WTC11 (cell line): Measurements from ENCODE around the gene THRSP. TPM values are rescaled to one million over a fixed set of nuclear protein-coding genes. Genes with fewer than 3 reads are reported as not detected.

ENCODE experiments used
- ATAC-seq: fragments of 200-7000 bp; cut with Tn5 transposase; 2 replicates; pipeline ENCODE4 v1.10.0; 2021; ENCODE audit warnings: mild to moderate bottlenecking, moderate library complexity
- CTCF ChIA-PET: fragments of 300-600 bp; sonication (Branson Sonifier 250); formaldehyde crosslinking; loops from one replicate; lab custom pipeline; 2021; ENCODE audit warnings: antibody characterized with exemption; lab: Charles Lee
- POLR2A ChIA-PET: fragments of 350-600 bp; sonication (Branson Sonifier 250); formaldehyde crosslinking; loops from one replicate; lab custom pipeline; 2021; ENCODE audit warnings: antibody characterized with exemption; lab: Charles Lee
- DNase-seq: peaks from one replicate; pipeline ENCODE4 v3.0.0; 2021; ENCODE audit warnings: low spot score
- H3K27ac Mint-ChIP-seq: 2 replicates; pipeline ENCODE4 v1.8.0; 2021; ENCODE audit warnings: mixed read lengths
- H3K27me3 Mint-ChIP-seq: 2 replicates; pipeline ENCODE4 v1.8.0; 2021; ENCODE audit warnings: low read depth, mild to moderate bottlenecking, moderate library complexity, mixed read lengths
- H3K36me3 Mint-ChIP-seq: 2 replicates; pipeline ENCODE4 v1.8.0; 2021; ENCODE audit warnings: mixed read lengths
- H3K4me1 Mint-ChIP-seq: 2 replicates; pipeline ENCODE4 v1.8.0; 2022; ENCODE audit warnings: mixed read lengths
- H3K4me3 Mint-ChIP-seq: 2 replicates; pipeline ENCODE4 v1.8.0; 2021; ENCODE audit warnings: mild to moderate bottlenecking, moderate library complexity, mixed read lengths
- H3K9me3 Mint-ChIP-seq: 2 replicates; pipeline ENCODE4 v1.8.0; 2021; ENCODE audit warnings: mixed read lengths
- ELF4 ChIP-seq: sonication (generic); formaldehyde crosslinking; IDR thresholded peaks from 2 replicates; pipeline ENCODE4 v1.8.1; 2022; ENCODE audit warnings: low read depth, mild to moderate bottlenecking, moderate library complexity, missing genetic modification reagents
- EMX1 ChIP-seq: fragments of 250-450 bp; sonication (Bioruptor Pico); IDR thresholded peaks from 2 replicates; pipeline ENCODE4 v1.8.0; 2021; ENCODE audit warnings: mild to moderate bottlenecking
- GRHL2 ChIP-seq: fragments of 250-450 bp; sonication (Bioruptor Pico); IDR thresholded peaks from 2 replicates; pipeline ENCODE4 v1.8.0; 2022; ENCODE audit warnings: mild to moderate bottlenecking, moderate library complexity; ENCODE audit not compliant: insufficient replicate concordance, severe bottlenecking
- MYBL2 ChIP-seq: sonication (generic); formaldehyde crosslinking; IDR thresholded peaks from 2 replicates; pipeline ENCODE4 v1.8.1; 2023; ENCODE audit warnings: mild to moderate bottlenecking, moderate library complexity, missing genetic modification reagents
- NFE2L1 ChIP-seq: sonication (generic); formaldehyde crosslinking; IDR thresholded peaks from 2 replicates; pipeline ENCODE4 v1.8.1; 2023; ENCODE audit warnings: missing genetic modification reagents
- RORB ChIP-seq: fragments of 250-450 bp; sonication (Bioruptor Pico); IDR thresholded peaks from 2 replicates; pipeline ENCODE4 v1.9.0; 2021; ENCODE audit warnings: mild to moderate bottlenecking
- SP1 ChIP-seq: sonication (generic); formaldehyde crosslinking; conservative IDR thresholded peaks from 2 replicates; pipeline ENCODE4 v1.8.1; 2022; ENCODE audit warnings: missing genetic modification reagents
- TCF7 ChIP-seq: sonication (generic); formaldehyde crosslinking; IDR thresholded peaks from 2 replicates; pipeline ENCODE4 v1.8.0; 2022; ENCODE audit warnings: mild to moderate bottlenecking, low read depth, missing genetic modification reagents, moderate library complexity
- ZBTB21 ChIP-seq: sonication (generic); formaldehyde crosslinking; IDR thresholded peaks from 2 replicates; pipeline ENCODE4 v1.8.1; 2023; ENCODE audit warnings: mild to moderate bottlenecking, missing genetic modification reagents, borderline replicate concordance
- ZNF263 ChIP-seq: sonication (generic); formaldehyde crosslinking; IDR thresholded peaks from 2 replicates; pipeline ENCODE4 v1.8.1; 2022; ENCODE audit warnings: low read depth, mild to moderate bottlenecking, moderate library complexity, missing genetic modification reagents
- total RNA-seq: library from RNA; stranded (reverse); gene quantifications from 3 replicates; pipeline ENCODE4 v1.2.3, GENCODE V29; 2021
- TF ChIP-seq, protein P1 (sequence below): sonication (generic); formaldehyde crosslinking; IDR thresholded peaks from 2 replicates; pipeline ENCODE4 v1.8.0; 2022; ENCODE audit warnings: missing genetic modification reagents
- TF ChIP-seq, protein P2 (sequence below): sonication (generic); formaldehyde crosslinking; IDR thresholded peaks from 2 replicates; pipeline ENCODE4 v1.8.0; 2023; ENCODE audit warnings: missing genetic modification reagents, mild to moderate bottlenecking, borderline replicate concordance
- TF ChIP-seq, protein P3 (sequence below): fragments of 250-450 bp; sonication (Bioruptor Pico); IDR thresholded peaks from 2 replicates; pipeline ENCODE4 v1.9.0; 2021; ENCODE audit warnings: mild to moderate bottlenecking, borderline replicate concordance
- TF ChIP-seq, protein P4 (sequence below): sonication (generic); formaldehyde crosslinking; IDR thresholded peaks from 2 replicates; pipeline ENCODE4 v1.8.1; 2022; ENCODE audit warnings: missing genetic modification reagents, borderline replicate concordance
- TF ChIP-seq, protein P5 (sequence below): fragments of 250-450 bp; sonication (Bioruptor Pico); IDR thresholded peaks from 2 replicates; pipeline ENCODE4 v1.8.0; 2021; ENCODE audit warnings: mild to moderate bottlenecking
- TF ChIP-seq, protein P6 (sequence below): sonication (generic); formaldehyde crosslinking; IDR thresholded peaks from 2 replicates; pipeline ENCODE4 v1.8.0; 2023; ENCODE audit warnings: mild to moderate bottlenecking, missing genetic modification reagents
- TF ChIP-seq, protein P7 (sequence below): sonication (generic); formaldehyde crosslinking; conservative IDR thresholded peaks from 2 replicates; pipeline ENCODE4 v1.8.1; 2022; ENCODE audit warnings: mild to moderate bottlenecking, missing genetic modification reagents

The THRSP gene
- total RNA-seq, 1 experiment from 2014 or later, result not detected

DNA sequence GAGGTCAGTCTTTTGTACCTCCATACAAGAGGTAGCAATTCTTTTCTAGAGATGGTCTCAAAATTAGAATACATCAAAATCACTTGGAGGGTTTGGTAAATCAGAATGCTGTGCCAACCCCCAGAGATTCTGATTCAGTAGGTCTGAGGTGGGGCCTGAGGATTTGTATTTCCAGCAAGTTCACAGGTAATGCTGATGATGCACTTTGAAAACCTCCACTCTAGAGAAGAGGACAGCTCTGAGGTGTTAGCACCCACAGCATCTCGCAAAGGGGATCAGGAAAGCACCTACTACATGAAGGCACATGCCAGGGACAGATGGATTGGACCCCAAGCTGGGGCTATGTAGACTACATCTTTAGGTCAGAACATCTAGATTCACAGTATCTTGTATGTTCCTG lies 47.8 kb upstream of the THRSP start:
- ATAC-seq, result no peak
- no peaks in the 10 kb centered on the region; the same call in 1 of the 2 replicates for H3K27me3 Mint-ChIP-seq
- H3K4me1 Mint-ChIP-seq, result peaks cover 9% of the 10 kb centered on the region
- H3K36me3 Mint-ChIP-seq, result peaks cover 16% of the 10 kb centered on the region; the same call in 1 of the 2 replicates
- ChIA-PET POLR2A (no interaction called here), CTCF (no interaction called here)
- H3K4me3 Mint-ChIP-seq, result no peak overlapping the region
- DNase-seq, result no peak
- no peaks in the 10 kb centered on the region for H3K9me3 Mint-ChIP-seq
- TF ChIP-seq, protein P1, sequence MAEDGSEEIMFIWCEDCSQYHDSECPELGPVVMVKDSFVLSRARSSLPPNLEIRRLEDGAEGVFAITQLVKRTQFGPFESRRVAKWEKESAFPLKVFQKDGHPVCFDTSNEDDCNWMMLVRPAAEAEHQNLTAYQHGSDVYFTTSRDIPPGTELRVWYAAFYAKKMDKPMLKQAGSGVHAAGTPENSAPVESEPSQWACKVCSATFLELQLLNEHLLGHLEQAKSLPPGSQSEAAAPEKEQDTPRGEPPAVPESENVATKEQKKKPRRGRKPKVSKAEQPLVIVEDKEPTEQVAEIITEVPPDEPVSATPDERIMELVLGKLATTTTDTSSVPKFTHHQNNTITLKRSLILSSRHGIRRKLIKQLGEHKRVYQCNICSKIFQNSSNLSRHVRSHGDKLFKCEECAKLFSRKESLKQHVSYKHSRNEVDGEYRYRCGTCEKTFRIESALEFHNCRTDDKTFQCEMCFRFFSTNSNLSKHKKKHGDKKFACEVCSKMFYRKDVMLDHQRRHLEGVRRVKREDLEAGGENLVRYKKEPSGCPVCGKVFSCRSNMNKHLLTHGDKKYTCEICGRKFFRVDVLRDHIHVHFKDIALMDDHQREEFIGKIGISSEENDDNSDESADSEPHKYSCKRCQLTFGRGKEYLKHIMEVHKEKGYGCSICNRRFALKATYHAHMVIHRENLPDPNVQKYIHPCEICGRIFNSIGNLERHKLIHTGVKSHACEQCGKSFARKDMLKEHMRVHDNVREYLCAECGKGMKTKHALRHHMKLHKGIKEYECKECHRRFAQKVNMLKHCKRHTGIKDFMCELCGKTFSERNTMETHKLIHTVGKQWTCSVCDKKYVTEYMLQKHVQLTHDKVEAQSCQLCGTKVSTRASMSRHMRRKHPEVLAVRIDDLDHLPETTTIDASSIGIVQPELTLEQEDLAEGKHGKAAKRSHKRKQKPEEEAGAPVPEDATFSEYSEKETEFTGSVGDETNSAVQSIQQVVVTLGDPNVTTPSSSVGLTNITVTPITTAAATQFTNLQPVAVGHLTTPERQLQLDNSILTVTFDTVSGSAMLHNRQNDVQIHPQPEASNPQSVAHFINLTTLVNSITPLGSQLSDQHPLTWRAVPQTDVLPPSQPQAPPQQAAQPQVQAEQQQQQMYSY (CRISPR knock-in tag), result no peak
- TF ChIP-seq, protein P2, sequence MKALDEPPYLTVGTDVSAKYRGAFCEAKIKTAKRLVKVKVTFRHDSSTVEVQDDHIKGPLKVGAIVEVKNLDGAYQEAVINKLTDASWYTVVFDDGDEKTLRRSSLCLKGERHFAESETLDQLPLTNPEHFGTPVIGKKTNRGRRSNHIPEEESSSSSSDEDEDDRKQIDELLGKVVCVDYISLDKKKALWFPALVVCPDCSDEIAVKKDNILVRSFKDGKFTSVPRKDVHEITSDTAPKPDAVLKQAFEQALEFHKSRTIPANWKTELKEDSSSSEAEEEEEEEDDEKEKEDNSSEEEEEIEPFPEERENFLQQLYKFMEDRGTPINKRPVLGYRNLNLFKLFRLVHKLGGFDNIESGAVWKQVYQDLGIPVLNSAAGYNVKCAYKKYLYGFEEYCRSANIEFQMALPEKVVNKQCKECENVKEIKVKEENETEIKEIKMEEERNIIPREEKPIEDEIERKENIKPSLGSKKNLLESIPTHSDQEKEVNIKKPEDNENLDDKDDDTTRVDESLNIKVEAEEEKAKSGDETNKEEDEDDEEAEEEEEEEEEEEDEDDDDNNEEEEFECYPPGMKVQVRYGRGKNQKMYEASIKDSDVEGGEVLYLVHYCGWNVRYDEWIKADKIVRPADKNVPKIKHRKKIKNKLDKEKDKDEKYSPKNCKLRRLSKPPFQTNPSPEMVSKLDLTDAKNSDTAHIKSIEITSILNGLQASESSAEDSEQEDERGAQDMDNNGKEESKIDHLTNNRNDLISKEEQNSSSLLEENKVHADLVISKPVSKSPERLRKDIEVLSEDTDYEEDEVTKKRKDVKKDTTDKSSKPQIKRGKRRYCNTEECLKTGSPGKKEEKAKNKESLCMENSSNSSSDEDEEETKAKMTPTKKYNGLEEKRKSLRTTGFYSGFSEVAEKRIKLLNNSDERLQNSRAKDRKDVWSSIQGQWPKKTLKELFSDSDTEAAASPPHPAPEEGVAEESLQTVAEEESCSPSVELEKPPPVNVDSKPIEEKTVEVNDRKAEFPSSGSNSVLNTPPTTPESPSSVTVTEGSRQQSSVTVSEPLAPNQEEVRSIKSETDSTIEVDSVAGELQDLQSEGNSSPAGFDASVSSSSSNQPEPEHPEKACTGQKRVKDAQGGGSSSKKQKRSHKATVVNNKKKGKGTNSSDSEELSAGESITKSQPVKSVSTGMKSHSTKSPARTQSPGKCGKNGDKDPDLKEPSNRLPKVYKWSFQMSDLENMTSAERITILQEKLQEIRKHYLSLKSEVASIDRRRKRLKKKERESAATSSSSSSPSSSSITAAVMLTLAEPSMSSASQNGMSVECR (CRISPR knock-in tag), result no peak
- TF ChIP-seq ELF4 (CRISPR knock-in tag) (no peak), MYBL2 (CRISPR knock-in tag) (no peak), SP1 (CRISPR knock-in tag) (no peak), RORB (CRISPR knock-in tag) (no peak), GRHL2 (CRISPR knock-in tag) (no peak), ZNF263 (CRISPR knock-in tag) (no peak), NFE2L1 (CRISPR knock-in tag) (no peak), ZBTB21 (CRISPR knock-in tag) (no peak), TCF7 (no peak), EMX1 (CRISPR knock-in tag) (no peak)
- TF ChIP-seq, protein P3, sequence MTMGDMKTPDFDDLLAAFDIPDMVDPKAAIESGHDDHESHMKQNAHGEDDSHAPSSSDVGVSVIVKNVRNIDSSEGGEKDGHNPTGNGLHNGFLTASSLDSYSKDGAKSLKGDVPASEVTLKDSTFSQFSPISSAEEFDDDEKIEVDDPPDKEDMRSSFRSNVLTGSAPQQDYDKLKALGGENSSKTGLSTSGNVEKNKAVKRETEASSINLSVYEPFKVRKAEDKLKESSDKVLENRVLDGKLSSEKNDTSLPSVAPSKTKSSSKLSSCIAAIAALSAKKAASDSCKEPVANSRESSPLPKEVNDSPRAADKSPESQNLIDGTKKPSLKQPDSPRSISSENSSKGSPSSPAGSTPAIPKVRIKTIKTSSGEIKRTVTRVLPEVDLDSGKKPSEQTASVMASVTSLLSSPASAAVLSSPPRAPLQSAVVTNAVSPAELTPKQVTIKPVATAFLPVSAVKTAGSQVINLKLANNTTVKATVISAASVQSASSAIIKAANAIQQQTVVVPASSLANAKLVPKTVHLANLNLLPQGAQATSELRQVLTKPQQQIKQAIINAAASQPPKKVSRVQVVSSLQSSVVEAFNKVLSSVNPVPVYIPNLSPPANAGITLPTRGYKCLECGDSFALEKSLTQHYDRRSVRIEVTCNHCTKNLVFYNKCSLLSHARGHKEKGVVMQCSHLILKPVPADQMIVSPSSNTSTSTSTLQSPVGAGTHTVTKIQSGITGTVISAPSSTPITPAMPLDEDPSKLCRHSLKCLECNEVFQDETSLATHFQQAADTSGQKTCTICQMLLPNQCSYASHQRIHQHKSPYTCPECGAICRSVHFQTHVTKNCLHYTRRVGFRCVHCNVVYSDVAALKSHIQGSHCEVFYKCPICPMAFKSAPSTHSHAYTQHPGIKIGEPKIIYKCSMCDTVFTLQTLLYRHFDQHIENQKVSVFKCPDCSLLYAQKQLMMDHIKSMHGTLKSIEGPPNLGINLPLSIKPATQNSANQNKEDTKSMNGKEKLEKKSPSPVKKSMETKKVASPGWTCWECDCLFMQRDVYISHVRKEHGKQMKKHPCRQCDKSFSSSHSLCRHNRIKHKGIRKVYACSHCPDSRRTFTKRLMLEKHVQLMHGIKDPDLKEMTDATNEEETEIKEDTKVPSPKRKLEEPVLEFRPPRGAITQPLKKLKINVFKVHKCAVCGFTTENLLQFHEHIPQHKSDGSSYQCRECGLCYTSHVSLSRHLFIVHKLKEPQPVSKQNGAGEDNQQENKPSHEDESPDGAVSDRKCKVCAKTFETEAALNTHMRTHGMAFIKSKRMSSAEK (CRISPR knock-in tag), result no peak
- TF ChIP-seq, protein P4, sequence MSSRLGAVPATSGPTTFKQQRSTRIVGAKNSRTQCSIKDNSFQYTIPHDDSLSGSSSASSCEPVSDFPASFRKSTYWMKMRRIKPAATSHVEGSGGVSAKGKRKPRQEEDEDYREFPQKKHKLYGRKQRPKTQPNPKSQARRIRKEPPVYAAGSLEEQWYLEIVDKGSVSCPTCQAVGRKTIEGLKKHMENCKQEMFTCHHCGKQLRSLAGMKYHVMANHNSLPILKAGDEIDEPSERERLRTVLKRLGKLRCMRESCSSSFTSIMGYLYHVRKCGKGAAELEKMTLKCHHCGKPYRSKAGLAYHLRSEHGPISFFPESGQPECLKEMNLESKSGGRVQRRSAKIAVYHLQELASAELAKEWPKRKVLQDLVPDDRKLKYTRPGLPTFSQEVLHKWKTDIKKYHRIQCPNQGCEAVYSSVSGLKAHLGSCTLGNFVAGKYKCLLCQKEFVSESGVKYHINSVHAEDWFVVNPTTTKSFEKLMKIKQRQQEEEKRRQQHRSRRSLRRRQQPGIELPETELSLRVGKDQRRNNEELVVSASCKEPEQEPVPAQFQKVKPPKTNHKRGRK (CRISPR knock-in tag), result no peak
- TF ChIP-seq, protein P5, sequence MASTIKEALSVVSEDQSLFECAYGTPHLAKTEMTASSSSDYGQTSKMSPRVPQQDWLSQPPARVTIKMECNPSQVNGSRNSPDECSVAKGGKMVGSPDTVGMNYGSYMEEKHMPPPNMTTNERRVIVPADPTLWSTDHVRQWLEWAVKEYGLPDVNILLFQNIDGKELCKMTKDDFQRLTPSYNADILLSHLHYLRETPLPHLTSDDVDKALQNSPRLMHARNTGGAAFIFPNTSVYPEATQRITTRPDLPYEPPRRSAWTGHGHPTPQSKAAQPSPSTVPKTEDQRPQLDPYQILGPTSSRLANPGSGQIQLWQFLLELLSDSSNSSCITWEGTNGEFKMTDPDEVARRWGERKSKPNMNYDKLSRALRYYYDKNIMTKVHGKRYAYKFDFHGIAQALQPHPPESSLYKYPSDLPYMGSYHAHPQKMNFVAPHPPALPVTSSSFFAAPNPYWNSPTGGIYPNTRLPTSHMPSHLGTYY (CRISPR knock-in tag), result no peak
- TF ChIP-seq, protein P6, sequence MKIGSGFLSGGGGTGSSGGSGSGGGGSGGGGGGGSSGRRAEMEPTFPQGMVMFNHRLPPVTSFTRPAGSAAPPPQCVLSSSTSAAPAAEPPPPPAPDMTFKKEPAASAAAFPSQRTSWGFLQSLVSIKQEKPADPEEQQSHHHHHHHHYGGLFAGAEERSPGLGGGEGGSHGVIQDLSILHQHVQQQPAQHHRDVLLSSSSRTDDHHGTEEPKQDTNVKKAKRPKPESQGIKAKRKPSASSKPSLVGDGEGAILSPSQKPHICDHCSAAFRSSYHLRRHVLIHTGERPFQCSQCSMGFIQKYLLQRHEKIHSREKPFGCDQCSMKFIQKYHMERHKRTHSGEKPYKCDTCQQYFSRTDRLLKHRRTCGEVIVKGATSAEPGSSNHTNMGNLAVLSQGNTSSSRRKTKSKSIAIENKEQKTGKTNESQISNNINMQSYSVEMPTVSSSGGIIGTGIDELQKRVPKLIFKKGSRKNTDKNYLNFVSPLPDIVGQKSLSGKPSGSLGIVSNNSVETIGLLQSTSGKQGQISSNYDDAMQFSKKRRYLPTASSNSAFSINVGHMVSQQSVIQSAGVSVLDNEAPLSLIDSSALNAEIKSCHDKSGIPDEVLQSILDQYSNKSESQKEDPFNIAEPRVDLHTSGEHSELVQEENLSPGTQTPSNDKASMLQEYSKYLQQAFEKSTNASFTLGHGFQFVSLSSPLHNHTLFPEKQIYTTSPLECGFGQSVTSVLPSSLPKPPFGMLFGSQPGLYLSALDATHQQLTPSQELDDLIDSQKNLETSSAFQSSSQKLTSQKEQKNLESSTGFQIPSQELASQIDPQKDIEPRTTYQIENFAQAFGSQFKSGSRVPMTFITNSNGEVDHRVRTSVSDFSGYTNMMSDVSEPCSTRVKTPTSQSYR (CRISPR knock-in tag), result no peak
- TF ChIP-seq, protein P7, sequence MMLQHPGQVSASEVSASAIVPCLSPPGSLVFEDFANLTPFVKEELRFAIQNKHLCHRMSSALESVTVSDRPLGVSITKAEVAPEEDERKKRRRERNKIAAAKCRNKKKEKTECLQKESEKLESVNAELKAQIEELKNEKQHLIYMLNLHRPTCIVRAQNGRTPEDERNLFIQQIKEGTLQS (CRISPR knock-in tag), result no peak
- no peak overlapping the region for H3K27ac Mint-ChIP-seq
